Loucy (cell line): ENCODE measurements around the gene MACROD2.

Experiments used
- CTCF ChIP-seq: fragments of 200-600 bp; sonication (generic); conservative IDR thresholded peaks from 2 replicates; pipeline ENCODE4 v1.5.1; 2014; ENCODE audit warnings: mild to moderate bottlenecking, antibody characterized with exemption, low read length
- EZH2phosphoT487 ChIP-seq: fragments of 200-600 bp; IDR thresholded peaks from 2 replicates; pipeline ENCODE4 v1.6.1; 2018; ENCODE audit warnings: antibody characterized with exemption, mild to moderate bottlenecking, moderate library complexity, borderline replicate concordance

DNA sequence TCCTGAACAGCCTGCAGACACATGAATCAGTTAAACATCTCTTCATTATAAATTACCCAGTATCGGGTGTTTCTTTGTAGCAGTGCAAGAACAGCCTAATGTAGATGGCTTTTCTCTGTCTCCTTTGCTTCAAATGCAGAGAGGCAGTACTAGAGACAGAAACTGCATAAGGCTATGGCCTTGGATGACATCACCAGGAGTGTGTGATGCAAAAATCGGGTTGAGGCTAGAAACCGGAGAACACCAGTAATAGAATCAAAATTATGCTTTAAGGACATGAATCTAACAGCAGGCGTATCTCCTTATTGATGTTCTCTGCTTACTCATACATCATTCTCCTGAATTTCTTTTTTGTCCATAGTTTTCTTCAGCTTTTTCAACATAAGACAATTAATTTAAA is 391.4 kb downstream of the MACROD2 start:
- TF ChIP-seq CTCF (no peak), EZH2phosphoT487 (no peak)
